ENCODE data around the gene CCDC40. TPM values are rescaled to one million over a fixed set of nuclear protein-coding genes. Genes with fewer than 3 reads are reported as not detected.
A peak's percentile ranks its signal among the peaks of the same experiment; 100 is the strongest.

The CCDC40 gene
- total and polyA plus RNA-seq, 8 donors = 0.61 to 56.2 (median 3.8) TPM

- H3K27ac ChIP-seq = no peak overlapping the region
- intact Hi-C loops (cut with DNase I; ENCODE audit: low total_unique reads) = no loop called here
- no peaks in the 10 kb centered on the region for H3K9me3 ChIP-seq
- H3K4me1 ChIP-seq = peaks cover 8 to 34% (median 23%) of the 10 kb centered on the region in 4 donors
- no peak for TF ChIP-seq POLR2A (IDR thresholded peaks at IDR 0.05)
- no peak for TF ChIP-seq POLR2AphosphoS5 (IDR thresholded peaks at IDR 0.05)
- no peak for TF ChIP-seq EP300 (IDR thresholded peaks at IDR 0.05)
- TF ChIP-seq CTCF (IDR thresholded peaks at IDR 0.05) = no peak
- 85 to 89% (median 86%) methylated on average over 25 to 26 of the region's 26 CpGs for WGBS, 5 donors
- H3K4me3 ChIP-seq = no peak overlapping the region
- DNase-seq = no peak
- no peaks in the 10 kb centered on the region for H3K27me3 ChIP-seq
- peaks cover 0 to 25% (median 21%) of the 10 kb centered on the region in 4 donors for H3K36me3 ChIP-seq
These were observed 34.3 kb upstream of the CCDC40 start for GRCh38 chr17:80002070-80002641.

- peaks cover 0 to 29% (median 21%) of the 10 kb centered on the region in 4 donors for H3K36me3 ChIP-seq
- WGBS, 5 donors = 60 to 87% (median 74%) methylated on average over 29 to 30 of the region's 30 CpGs
These were observed 33.6 kb upstream of the CCDC40 start for GRCh38 chr17:80002690-80003490.

GRCh38 chr17:80003969-80004368, 32.5 kb upstream of the CCDC40 start:
- WGBS, 5 donors = 92 to 95% (median 92%) methylated on average over 15 of the region's 15 CpGs
- TF ChIP-seq POLR2A (IDR thresholded peaks at IDR 0.05) (no peak), POLR2AphosphoS5 (IDR thresholded peaks at IDR 0.05) (no peak), CTCF (IDR thresholded peaks at IDR 0.05) (no peak), EP300 (IDR thresholded peaks at IDR 0.05) (no peak)
- Histone ChIP-seq H3K4me1 (peaks cover 13 to 41% (median 30%) of the 10 kb centered on the region in 4 donors), H3K27me3 (no peaks in the 10 kb centered on the region), H3K9me3 (no peaks in the 10 kb centered on the region), H3K36me3 (peaks cover 0 to 29% (median 21%) of the 10 kb centered on the region in 4 donors), H3K27ac (no peak overlapping the region), H3K4me3 (no peak overlapping the region)
- DNase-seq = no peak
- intact Hi-C loops (cut with DNase I; ENCODE audit: low total_unique reads) = no loop called here

More at GRCh38 chr17:80002690-80003490, 33.6 kb upstream of the CCDC40 start:
- Histone ChIP-seq H3K4me1 (peaks cover 8 to 30% (median 23%) of the 10 kb centered on the region in 4 donors), H3K27me3 (no peaks in the 10 kb centered on the region), H3K9me3 (no peaks in the 10 kb centered on the region), H3K4me3 (no peak overlapping the region), H3K27ac (no peak overlapping the region)
- TF ChIP-seq EP300 (IDR thresholded peaks at IDR 0.05) = no peak
- TF ChIP-seq POLR2AphosphoS5 (IDR thresholded peaks at IDR 0.05) = peak in 1 of 3 donors; percentile 51
- TF ChIP-seq CTCF (IDR thresholded peaks at IDR 0.05) = no peak
- no peak for TF ChIP-seq POLR2A (IDR thresholded peaks at IDR 0.05)
- intact Hi-C loops (cut with DNase I; ENCODE audit: low total_unique reads) = no loop called here
- peak; percentile 50 to 83 for DNase-seq

GRCh38 chr17:80005360-80006338, 30.8 kb upstream of the CCDC40 start:
- Histone ChIP-seq H3K4me3 (peak overlapping the region; percentile 29 to 44 (median 35)), H3K36me3 (peaks cover 8 to 46% (median 37%) of the 10 kb centered on the region in 4 donors), H3K9me3 (no peaks in the 10 kb centered on the region), H3K27ac (peak overlapping the region in 2 of 5 donors; percentile 34 to 48), H3K27me3 (no peaks in the 10 kb centered on the region), H3K4me1 (peaks cover 13 to 45% (median 32%) of the 10 kb centered on the region in 4 donors)
- WGBS, 5 donors = 38 to 48% (median 45%) methylated on average over 25 to 37 of the region's 37 CpGs
- no peak for TF ChIP-seq EP300 (IDR thresholded peaks at IDR 0.05)
- TF ChIP-seq CTCF (IDR thresholded peaks at IDR 0.05) = peak in 5 of 7 experiments; percentile 94 to 100 (median 99)
- no peak for TF ChIP-seq POLR2A (IDR thresholded peaks at IDR 0.05)
- no peak for TF ChIP-seq POLR2AphosphoS5 (IDR thresholded peaks at IDR 0.05)
- intact Hi-C loops (cut with DNase I; ENCODE audit: low total_unique reads) = no loop called here
- peak; percentile 56 to 87 for DNase-seq

Measured in stomach (tissue), 9 donors.